K562 (cell line): ENCODE results near the gene GNAI2. TPM values are rescaled to one million over a fixed set of nuclear protein-coding genes. Genes with fewer than 3 reads are reported as not detected.

ENCODE experiments used
- ATAC-seq: fragments of 200-7000 bp; cut with Tn5 transposase; 3 replicates; pipeline ENCODE4 v1.9.1; 2020; ENCODE audit warnings: moderate library complexity
- BruUV-seq: library from RNA; stranded (reverse); fragments of 400-500 nt; replicated peaks from 2 replicates; lab custom pipeline; 2021; lab: Mats Ljungman, UMichigan
- CTCF ChIA-PET: fragments of 300-600 bp; formaldehyde crosslinking; extraction: SDS; loops from one replicate; lab custom pipeline; 2021; ENCODE audit warnings: low intra/inter-chr PET ratio; lab: Yijun Ruan, JAX
- POLR2A ChIA-PET: fragments of 300-600, 350-650 bp; sonication (Branson Sonifier 250); formaldehyde crosslinking; extraction: SDS; loops from one replicate; lab custom pipeline; 2021; ENCODE audit warnings: antibody characterized with exemption, inconsistent platforms; lab: Yijun Ruan, JAX
- DNase-seq, 4 experiments: peaks; one replicate each; pipeline versions ENCODE4 v3.0.0 to v3.0.0-alpha.2; 2011 to 2018; ENCODE audit warnings: low spot score in 3 of 4, mixed read lengths in 3 of 4; ENCODE audit errors: extremely low read depth in 1 of 4
- FAIRE-seq: peaks from 2 replicates; lab custom pipeline; 2011; peaks lifted over from hg19 to GRCh38; lab: Jason Lieb, UNC
- H2AFZ ChIP-seq: 2 replicates; pipeline ENCODE4 v1.6.0; 2011; ENCODE audit warnings: low read depth, low read length, control low read depth, inconsistent platforms
- H3K27ac ChIP-seq: fragments of 200-600 bp; 3 replicates; pipeline ENCODE4 v1.8.0; 2011; ENCODE audit warnings: low read depth, mild to moderate bottlenecking, control low read depth, inconsistent platforms, low read length, moderate library complexity, mixed read lengths; ENCODE audit errors: extremely low read depth
- H3K27me3 ChIP-seq, 2 experiments: fragments of 300-600 bp in 1 of 2; 2 replicates in 1 of 2; 3 replicates in 1 of 2; pipeline versions ENCODE4 v1.6.0 to v1.8.0; 2011; ENCODE audit warnings: inconsistent platforms in 2 of 2, low read length in 2 of 2, mild to moderate bottlenecking in 1 of 2, mixed read lengths in 1 of 2, moderate library complexity in 1 of 2; ENCODE audit not compliant: control insufficient read depth in 2 of 2, insufficient read depth in 2 of 2
- H3K36me3 ChIP-seq: fragments of 300-600 bp; 3 replicates; pipeline ENCODE4 v1.8.0; 2011; ENCODE audit warnings: mild to moderate bottlenecking, low read length, inconsistent platforms; ENCODE audit not compliant: control insufficient read depth, insufficient read depth
- H3K4me1 ChIP-seq, 2 experiments: fragments of 200-600 bp in 1 of 2; replicated peaks in 1 of 2; 2 replicates in 1 of 2; 3 replicates in 1 of 2; pipeline versions ENCODE4 v1.5.1 to v1.8.0; 2011; ENCODE audit warnings: inconsistent platforms in 2 of 2, low read length in 2 of 2, mild to moderate bottlenecking in 1 of 2, mixed read lengths in 1 of 2, moderate library complexity in 1 of 2; ENCODE audit not compliant: control insufficient read depth in 2 of 2, insufficient read depth in 2 of 2
- H3K4me2 ChIP-seq: 2 replicates; pipeline ENCODE4 v1.6.1; 2011; ENCODE audit warnings: low read length, control low read depth, inconsistent platforms, mixed read lengths; ENCODE audit not compliant: insufficient read depth
- H3K4me3 ChIP-seq: fragments of 200-600 bp; sonication (generic), shearing (Covaris generic); 2 replicates; pipeline ENCODE4 v1.5.1; 2016; ENCODE audit warnings: control low read depth, inconsistent platforms
- H3K79me2 ChIP-seq: fragments of 200-600 bp; 3 replicates; pipeline ENCODE4 v1.8.0; 2011; ENCODE audit warnings: low read length, inconsistent platforms; ENCODE audit not compliant: control insufficient read depth, insufficient read depth
- H3K9ac ChIP-seq, 2 experiments: 2 replicates each; pipeline versions ENCODE4 v1.6.0 to v1.6.1; 2011; ENCODE audit warnings: low read depth in 2 of 2, low read length in 2 of 2, control low read depth in 1 of 2, inconsistent platforms in 1 of 2, mild to moderate bottlenecking in 1 of 2, mixed read lengths in 1 of 2; ENCODE audit not compliant: insufficient read depth in 1 of 2
- H3K9me1 ChIP-seq: one replicate; pipeline ENCODE4 v1.6.0; 2011; ENCODE audit warnings: inconsistent platforms, mild to moderate bottlenecking, low read length, moderate library complexity; ENCODE audit not compliant: control insufficient read depth, insufficient read depth
- H3K9me3 ChIP-seq: replicated peaks from 2 replicates; pipeline ENCODE4 v1.5.1; 2011; ENCODE audit warnings: low read depth, low read length, inconsistent platforms; ENCODE audit not compliant: control insufficient read depth, insufficient read depth
- H4K20me1 ChIP-seq: replicated peaks from 2 replicates; pipeline ENCODE4 v1.6.1; 2011; ENCODE audit warnings: low read length, inconsistent platforms, mixed read lengths; ENCODE audit not compliant: control insufficient read depth, insufficient read depth
- CBX8 ChIP-seq: fragments of 200-600 bp; sonication (generic); IDR thresholded peaks from 2 replicates; pipeline ENCODE4 v1.6.1; 2012; ENCODE audit warnings: borderline replicate concordance, mixed run types, low read depth, mild to moderate bottlenecking, moderate library complexity, mixed read lengths, low read length, control low read depth, inconsistent platforms; ENCODE audit not compliant: poor library complexity, severe bottlenecking; ENCODE audit errors: extremely low read depth
- CXXC5 ChIP-seq: fragments of 250-450 bp; sonication (Bioruptor Pico); IDR thresholded peaks from 2 replicates; pipeline ENCODE4 v1.8.0; 2022; ENCODE audit warnings: inconsistent platforms, mild to moderate bottlenecking, moderate library complexity
- KLF16 ChIP-seq: IDR thresholded peaks from 2 replicates; pipeline ENCODE4 v1.6.1; 2016; ENCODE audit warnings: antibody characterized with exemption
- NCOA2 ChIP-seq, 2 experiments: fragments of 450-650 bp; IDR thresholded peaks; 2 replicates each; pipeline ENCODE4 v1.6.1; 2018; ENCODE audit warnings: mild to moderate bottlenecking in 2 of 2, moderate library complexity in 1 of 2; ENCODE audit not compliant: partially characterized antibody in 2 of 2
- WGBS: fragments of 100-300 bp; shearing (Covaris generic); methylation state at CpG from one replicate; pipeline ENCODE4 v1.1.6; 2016; ENCODE audit warnings: low coverage, mixed read lengths; ENCODE audit not compliant: insufficient coverage; ENCODE audit errors: missing lambda C conversion rate; 5-methylcytosine and 5-hydroxymethylcytosine counted together
- in situ Hi-C: fragments of 300-500 bp; cut with MboI; formaldehyde crosslinking; loops from 4 replicates; pipeline ENCODE4 v1.15.0; 2018; ENCODE audit warnings: inconsistent platforms, mixed read lengths
- intact Hi-C: fragments of 100-400 bp; cut with micrococcal nuclease; formaldehyde crosslinking; loops from 2 replicates; pipeline ENCODE4 v1.14.2; 2022
- polyA plus RNA-seq, 8 experiments: library from polyadenylated mRNA; depleted of rRNA in 4 of 8; stranded (reverse) in 5 of 8; unstranded in 3 of 8; fragments of >200 nt; fragmentation: Nextera tagmentation in 2 of 8; fragmentation: Illumina TruSeq in 1 of 8; extraction: Ambion mirVana in 2 of 8; extraction: Trizol in 1 of 8; gene quantifications; 2 replicates each; pipeline versions ENCODE4 v1.2.1 to v1.2.3, GENCODE V29; 2011 to 2014; ENCODE audit warnings: inconsistent platforms in 1 of 8, missing spikeins in 1 of 8
- total RNA-seq, 7 experiments: library from RNA; depleted of rRNA in 6 of 7; stranded (reverse); fragments of >200 nt in 6 of 7; fragmentation: Illumina TruSeq in 2 of 7; extraction: Trizol in 2 of 7; gene quantifications; 2 replicates each; pipeline versions ENCODE4 v1.2.1 to v1.2.3, GENCODE V29; 2011 to 2021; ENCODE audit warnings: low replicate concordance in 1 of 7
- TF ChIP-seq, protein P1 (sequence below): fragments of 450-650 bp; IDR thresholded peaks from 2 replicates; pipeline ENCODE4 v1.6.1; 2017; ENCODE audit warnings: antibody characterized with exemption, mild to moderate bottlenecking

The GNAI2 gene
- total and polyA plus RNA-seq, 9 of the 15 experiments (the other 6 are each of a cell fraction or from before 2014, with no cell fraction given) = 1.1 to 72.2 (median 42.7) TPM

DNA sequence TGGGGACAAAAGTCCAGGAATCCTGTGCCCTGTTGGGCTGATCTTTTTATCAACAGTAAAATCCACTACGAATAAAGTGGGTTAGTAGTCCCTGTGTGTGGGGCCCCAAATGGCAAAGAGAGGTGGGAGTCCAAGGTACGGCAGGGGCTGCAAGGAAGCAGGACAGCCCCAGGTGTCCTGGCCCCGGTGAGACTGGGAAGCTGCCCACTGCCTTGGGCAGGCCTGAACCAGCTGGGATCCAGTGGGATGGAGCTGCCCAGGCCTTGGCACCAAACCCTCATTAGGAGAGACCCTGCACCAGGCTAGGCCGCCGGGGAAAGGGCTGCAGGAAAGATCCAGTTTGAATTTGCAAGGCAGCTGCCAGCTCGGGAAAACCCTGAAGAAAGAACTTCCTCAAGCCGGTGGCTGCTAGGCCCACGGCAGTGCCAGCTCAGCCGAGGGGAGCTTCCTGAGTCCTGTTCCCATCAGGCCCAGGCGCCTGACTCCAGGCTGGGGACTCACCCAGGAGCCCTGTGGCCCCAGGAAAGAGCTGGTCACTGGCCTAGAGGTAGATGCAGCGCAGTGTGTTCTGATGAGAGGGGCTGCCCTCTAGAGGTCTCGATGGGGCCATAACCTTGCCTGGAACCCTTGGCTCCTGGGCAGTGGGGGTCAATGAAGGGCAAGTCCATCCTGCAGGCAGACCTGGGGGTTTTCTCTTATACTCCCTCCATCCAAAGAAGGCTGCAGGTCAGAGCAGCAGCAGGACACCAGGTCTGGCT, 14.4 kb upstream of the GNAI2 start (continued):
- TF ChIP-seq CBX8 (no peak), NCOA2 (IDR thresholded peaks at IDR 0.05; ENCODE audit: partially characterized antibody in 2 of 2) (no peak)

DNA sequence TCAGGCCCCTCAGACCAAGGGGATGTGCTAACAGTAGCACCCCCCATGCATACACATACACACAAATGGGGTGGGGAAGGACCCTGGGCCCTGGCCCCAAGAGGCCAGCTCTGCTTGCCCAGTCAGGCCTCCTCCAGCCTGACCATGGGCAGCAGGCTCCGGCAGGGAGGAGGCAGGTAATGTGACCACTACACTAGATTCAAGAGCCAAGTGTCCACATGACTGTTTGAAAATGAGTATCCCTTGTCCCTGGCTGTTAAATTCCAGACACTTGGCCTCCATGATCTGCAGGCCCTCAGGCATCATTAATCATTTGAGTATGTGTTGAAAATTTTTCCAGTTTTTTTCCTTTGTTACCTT, 13.9 kb upstream of the GNAI2 start:
- Histone ChIP-seq H3K4me1 (peaks cover 0 to 17% of the 10 kb centered on the region in 2 experiments), H3K27ac (no peak overlapping the region), H3K79me2 (no peaks in the 10 kb centered on the region), H2AFZ (no peak overlapping the region), H3K9me3 (no peaks in the 10 kb centered on the region), H3K4me3 (no peak overlapping the region), H3K27me3 (peaks cover 3 to 19% of the 10 kb centered on the region in 2 experiments; a peak in 2 of 5 replicates), H3K36me3 (no peaks in the 10 kb centered on the region), H3K9me1 (no peaks in the 10 kb centered on the region), H4K20me1 (no peaks in the 10 kb centered on the region), H3K4me2 (no peak overlapping the region), H3K9ac (peak overlapping the region in 1 of 2 experiments; percentile 64; a peak in 1 of 4 replicates)
- TF ChIP-seq CXXC5 (no peak), KLF16 (no peak)
- TF ChIP-seq, protein P1, sequence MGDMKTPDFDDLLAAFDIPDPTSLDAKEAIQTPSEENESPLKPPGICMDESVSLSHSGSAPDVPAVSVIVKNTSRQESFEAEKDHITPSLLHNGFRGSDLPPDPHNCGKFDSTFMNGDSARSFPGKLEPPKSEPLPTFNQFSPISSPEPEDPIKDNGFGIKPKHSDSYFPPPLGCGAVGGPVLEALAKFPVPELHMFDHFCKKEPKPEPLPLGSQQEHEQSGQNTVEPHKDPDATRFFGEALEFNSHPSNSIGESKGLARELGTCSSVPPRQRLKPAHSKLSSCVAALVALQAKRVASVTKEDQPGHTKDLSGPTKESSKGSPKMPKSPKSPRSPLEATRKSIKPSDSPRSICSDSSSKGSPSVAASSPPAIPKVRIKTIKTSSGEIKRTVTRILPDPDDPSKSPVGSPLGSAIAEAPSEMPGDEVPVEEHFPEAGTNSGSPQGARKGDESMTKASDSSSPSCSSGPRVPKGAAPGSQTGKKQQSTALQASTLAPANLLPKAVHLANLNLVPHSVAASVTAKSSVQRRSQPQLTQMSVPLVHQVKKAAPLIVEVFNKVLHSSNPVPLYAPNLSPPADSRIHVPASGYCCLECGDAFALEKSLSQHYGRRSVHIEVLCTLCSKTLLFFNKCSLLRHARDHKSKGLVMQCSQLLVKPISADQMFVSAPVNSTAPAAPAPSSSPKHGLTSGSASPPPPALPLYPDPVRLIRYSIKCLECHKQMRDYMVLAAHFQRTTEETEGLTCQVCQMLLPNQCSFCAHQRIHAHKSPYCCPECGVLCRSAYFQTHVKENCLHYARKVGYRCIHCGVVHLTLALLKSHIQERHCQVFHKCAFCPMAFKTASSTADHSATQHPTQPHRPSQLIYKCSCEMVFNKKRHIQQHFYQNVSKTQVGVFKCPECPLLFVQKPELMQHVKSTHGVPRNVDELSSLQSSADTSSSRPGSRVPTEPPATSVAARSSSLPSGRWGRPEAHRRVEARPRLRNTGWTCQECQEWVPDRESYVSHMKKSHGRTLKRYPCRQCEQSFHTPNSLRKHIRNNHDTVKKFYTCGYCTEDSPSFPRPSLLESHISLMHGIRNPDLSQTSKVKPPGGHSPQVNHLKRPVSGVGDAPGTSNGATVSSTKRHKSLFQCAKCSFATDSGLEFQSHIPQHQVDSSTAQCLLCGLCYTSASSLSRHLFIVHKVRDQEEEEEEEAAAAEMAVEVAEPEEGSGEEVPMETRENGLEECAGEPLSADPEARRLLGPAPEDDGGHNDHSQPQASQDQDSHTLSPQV = no peak
- DNase-seq = no peak
- BruUV-seq = no TSS peak
- no peak for ATAC-seq
- in situ Hi-C loops (no loop called here), intact Hi-C loops (loop anchor here (1.0 kb wide), 1 partner anchor 28 kb away; no protein-coding TSS in a partner anchor)
- FAIRE-seq = no peak
- CTCF ChIA-PET = interaction anchor here (0.7 kb wide), 1 partner anchor 520 kb away, joined by 3 read pairs; no protein-coding TSS in a partner anchor
- POLR2A ChIA-PET = no interaction called here
- 50% methylated on average over 1 of the region's 1 CpG for WGBS
